CD14-positive monocyte (primary cell): ENCODE data around the gene POC1B. TPM values are rescaled to one million over a fixed set of nuclear protein-coding genes. Genes with fewer than 3 reads are reported as not detected.

Experiments used
- DNase-seq, 3 donors: peaks; one replicate each; pipeline ENCODE4 v3.0.0-alpha.2; 2011 to 2022
- H2AFZ ChIP-seq: 2 replicates; pipeline ENCODE4 v1.6.0; 2012; ENCODE audit warnings: mild to moderate bottlenecking, low read depth, low read length, inconsistent platforms; ENCODE audit not compliant: insufficient read depth, poor library complexity, severe bottlenecking
- H3K27ac ChIP-seq, 2 donors: 1 replicate in 1 of 2; 2 replicates in 1 of 2; pipeline ENCODE4 v1.5.1; 2012 to 2013; ENCODE audit warnings: low read length in 2 of 2, control low read depth in 1 of 2, inconsistent platforms in 1 of 2, low read depth in 1 of 2, mild to moderate bottlenecking in 1 of 2
- H3K27me3 ChIP-seq, 2 donors: one replicate each; pipeline versions ENCODE4 v1.6.0 to v1.6.1; 2011 to 2013; ENCODE audit warnings: low read length in 2 of 2; ENCODE audit not compliant: control insufficient read depth in 2 of 2, insufficient read depth in 2 of 2
- H3K36me3 ChIP-seq, 2 donors: replicated peaks in 1 of 2; 1 replicate in 1 of 2; 2 replicates in 1 of 2; pipeline versions ENCODE4 v1.5.1 to v1.6.1; 2012 to 2013; ENCODE audit warnings: low read length in 2 of 2, control low read depth in 1 of 2, inconsistent platforms in 1 of 2, mild to moderate bottlenecking in 1 of 2; ENCODE audit not compliant: insufficient read depth in 2 of 2, control insufficient read depth in 1 of 2
- H3K4me1 ChIP-seq, 2 donors: 1 replicate in 1 of 2; 2 replicates in 1 of 2; pipeline versions ENCODE4 v1.5.1 to v1.6.1; 2012 to 2013; ENCODE audit warnings: low read length in 2 of 2, control low read depth in 1 of 2, inconsistent platforms in 1 of 2, mild to moderate bottlenecking in 1 of 2, moderate library complexity in 1 of 2; ENCODE audit not compliant: insufficient read depth in 2 of 2, control insufficient read depth in 1 of 2
- H3K4me2 ChIP-seq: replicated peaks from 2 replicates; pipeline ENCODE3; 2012; ENCODE audit warnings: low read length, moderate library complexity, mild to moderate bottlenecking; ENCODE audit not compliant: poor library complexity, severe bottlenecking; ENCODE audit errors: extremely low read depth
- H3K4me3 ChIP-seq, 3 experiments: fragments of 200-600 bp in 1 of 3; sonication (generic) in 1 of 3; replicated peaks in 1 of 3; 1 replicate in 2 of 3; 2 replicates in 1 of 3; pipeline ENCODE4 v1.5.1; 2011 to 2013; ENCODE audit warnings: low read length in 3 of 3, mild to moderate bottlenecking in 3 of 3, control low read depth in 2 of 3, low read depth in 2 of 3, inconsistent platforms in 1 of 3, moderate library complexity in 1 of 3
- H3K79me2 ChIP-seq: 2 replicates; pipeline ENCODE4 v1.6.0; 2012; ENCODE audit warnings: mild to moderate bottlenecking, control low read depth, inconsistent platforms, low read length, moderate library complexity; ENCODE audit not compliant: insufficient read depth
- H3K9ac ChIP-seq: 2 replicates; pipeline ENCODE4 v1.6.0; 2017; ENCODE audit warnings: low read length, mild to moderate bottlenecking; ENCODE audit not compliant: insufficient read depth, poor library complexity, severe bottlenecking
- H3K9me3 ChIP-seq, 2 donors: replicated peaks in 1 of 2; 1 replicate in 1 of 2; 2 replicates in 1 of 2; pipeline versions ENCODE4 v1.5.1 to v1.6.1; 2012 to 2013; ENCODE audit warnings: low read length in 2 of 2, control low read depth in 1 of 2; ENCODE audit not compliant: control insufficient read depth in 1 of 2, insufficient read depth in 1 of 2
- H4K20me1 ChIP-seq: 2 replicates; pipeline ENCODE4 v1.6.0; 2012; ENCODE audit warnings: mild to moderate bottlenecking, low read length, control low read depth, moderate library complexity; ENCODE audit not compliant: insufficient read depth
- H3K27ac Mint-ChIP-seq, 7 donors: one replicate each; pipeline ENCODE4 v1.8.0; 2020; ENCODE audit warnings: mild to moderate bottlenecking in 7 of 7, mixed read lengths in 7 of 7, moderate library complexity in 6 of 7, inconsistent platforms in 2 of 7
- H3K27me3 Mint-ChIP-seq, 3 donors: one replicate each; pipeline ENCODE4 v1.8.0; 2021 to 2022; ENCODE audit warnings: low read depth in 3 of 3, mild to moderate bottlenecking in 3 of 3, mixed read lengths in 3 of 3, moderate library complexity in 3 of 3, inconsistent platforms in 1 of 3
- H3K36me3 Mint-ChIP-seq, 2 donors: one replicate each; pipeline ENCODE4 v1.8.0; 2020; ENCODE audit warnings: mixed read lengths in 2 of 2, inconsistent platforms in 1 of 2, mild to moderate bottlenecking in 1 of 2
- H3K4me1 Mint-ChIP-seq: one replicate; pipeline ENCODE4 v1.8.0; 2020; ENCODE audit warnings: mild to moderate bottlenecking, mixed read lengths
- H3K4me3 Mint-ChIP-seq, 2 donors: one replicate each; pipeline ENCODE4 v1.8.0; 2020; ENCODE audit warnings: mild to moderate bottlenecking in 2 of 2, mixed read lengths in 2 of 2, moderate library complexity in 1 of 2
- H3K9me3 Mint-ChIP-seq, 7 donors: one replicate each; pipeline ENCODE4 v1.8.0; 2020 to 2022; ENCODE audit warnings: mixed read lengths in 7 of 7, mild to moderate bottlenecking in 6 of 7, moderate library complexity in 6 of 7, inconsistent platforms in 2 of 7
- CTCF ChIP-seq: fragments of 200-600 bp; IDR thresholded peaks from one replicate; pipeline ENCODE4 v1.8.0; 2022; ENCODE audit warnings: antibody characterized with exemption, mild to moderate bottlenecking
- WGBS: methylation state at CpG from one replicate; pipeline ENCODE4 v1.1.5; 2013; ENCODE audit warnings: missing lambda C conversion rate; ENCODE audit not compliant: insufficient coverage; 5-methylcytosine and 5-hydroxymethylcytosine counted together
- intact Hi-C, 2 donors: fragments of 100-400 bp; cut with micrococcal nuclease; formaldehyde crosslinking; loops; one replicate each; pipeline versions ENCODE4 v1.15.0 to v1.15.1; 2023
- polyA plus RNA-seq, 3 donors: library from polyadenylated mRNA; depleted of rRNA in 1 of 3; unstranded in 2 of 3; stranded (reverse) in 1 of 3; fragments of 300-500 nt in 2 of 3; fragments of >200 nt in 1 of 3; fragmentation: Illumina TruSeq in 2 of 3; gene quantifications; 1 replicate in 2 of 3; 2 replicates in 1 of 3; pipeline ENCODE4 v1.2.3, GENCODE V29; 2012 to 2021

The POC1B gene
- polyA plus RNA-seq, 3 donors, result 8.4 to 32.0 (median 29.7) TPM

- Mint-ChIP-seq H3K27ac (no peak overlapping the region), H3K4me1 (peaks cover 10% of the 10 kb centered on the region)
- no peak overlapping the region for H3K9ac ChIP-seq
Observed at GRCh38 chr12:89546151-89546550, 20.3 kb upstream of the POC1B start.

GRCh38 chr12:89544681-89545184 is 18.9 kb upstream of the POC1B start:
- peaks cover 0 to 5% (median 0%) of the 10 kb centered on the region in 3 donors for H3K27me3 Mint-ChIP-seq
- H3K27ac Mint-ChIP-seq, result no peak overlapping the region
- H3K9ac ChIP-seq, result no peak overlapping the region
- no peaks in the 10 kb centered on the region for H3K9me3 ChIP-seq
- H3K36me3 Mint-ChIP-seq, result peaks cover 0 to 2% of the 10 kb centered on the region in 2 donors
- H3K4me1 ChIP-seq, result peaks cover 5 to 7% of the 10 kb centered on the region in 2 donors
- H3K9me3 Mint-ChIP-seq, result no peaks in the 10 kb centered on the region
- H3K36me3 ChIP-seq, result no peaks in the 10 kb centered on the region
- H3K27ac ChIP-seq, result no peak overlapping the region
- no peak overlapping the region for H3K4me3 Mint-ChIP-seq
- H3K79me2 ChIP-seq, result no peaks in the 10 kb centered on the region
- H2AFZ ChIP-seq, result no peak overlapping the region
- H3K4me3 ChIP-seq, result no peak overlapping the region
- no peaks in the 10 kb centered on the region for H3K27me3 ChIP-seq
- intact Hi-C loops, result loop anchor here (5.0 to 10.0 kb wide), 2 partner anchors 1410 to 1413 kb away; partner anchors contain the start of gene CCER1 (in 2 of the 2)
- H4K20me1 ChIP-seq, result no peaks in the 10 kb centered on the region
- 21% methylated on average over 5 of the region's 6 CpGs for WGBS
- TF ChIP-seq CTCF, result no peak
- H3K4me2 ChIP-seq, result no peak overlapping the region
- peaks cover 11% of the 10 kb centered on the region for H3K4me1 Mint-ChIP-seq
- DNase-seq, result no peak

More at GRCh38 chr12:89546151-89546550, 20.3 kb upstream of the POC1B start:
- intact Hi-C loops, result loop anchor here in 1 of 2 donors (10.0 kb wide), 1 partner anchor 1409 kb away; the partner anchor contains the start of gene CCER1
- no peaks in the 10 kb centered on the region for H3K27me3 ChIP-seq
- Mint-ChIP-seq H3K4me3 (no peak overlapping the region), H3K9me3 (no peaks in the 10 kb centered on the region), H3K27me3 (peaks cover 0 to 5% (median 0%) of the 10 kb centered on the region in 3 donors), H3K36me3 (no peaks in the 10 kb centered on the region)
- H3K4me1 ChIP-seq, result peaks cover 5 to 7% of the 10 kb centered on the region in 2 donors
- no peaks in the 10 kb centered on the region for H3K79me2 ChIP-seq
- H3K27ac ChIP-seq, result no peak overlapping the region
- TF ChIP-seq CTCF, result no peak
- H3K36me3 ChIP-seq, result no peaks in the 10 kb centered on the region
- no peaks in the 10 kb centered on the region for H3K9me3 ChIP-seq
- WGBS, result no CpG with 5 or more reads among the region's 4 CpGs
- no peak for DNase-seq
- no peak overlapping the region for H2AFZ ChIP-seq
- no peak overlapping the region for H3K4me3 ChIP-seq
- H3K4me2 ChIP-seq, result no peak overlapping the region
- H4K20me1 ChIP-seq, result no peaks in the 10 kb centered on the region
